Measurements from ENCODE around the gene PPP1R2. TPM values are rescaled to one million over a fixed set of nuclear protein-coding genes. Genes with fewer than 3 reads are reported as not detected.

The PPP1R2 gene
- total and polyA plus RNA-seq, 4 experiments from 2014 or later, result 136 to 303 (median 220) TPM

- H3K27ac ChIP-seq (ENCODE audit: low read depth, low read length), result no peak overlapping the region
- Mint-ChIP-seq H3K27ac (no peak overlapping the region), H3K4me1 (peaks cover 0 to 4% (median 3%) of the 10 kb centered on the region in 4 donors), H3K36me3 (no peaks in the 10 kb centered on the region), H3K9me3 (no peaks in the 10 kb centered on the region), H3K27me3 (peaks cover 0 to 2% of the 10 kb centered on the region in 2 donors), H3K4me3 (no peak overlapping the region)
- H3K36me3 ChIP-seq (ENCODE audit: insufficient read depth, low read length), result no peaks in the 10 kb centered on the region
- no peaks in the 10 kb centered on the region for H3K27me3 ChIP-seq (ENCODE audit: insufficient read depth, low read length)
- ChIA-PET POLR2A (ENCODE audit: partially characterized antibody) (no interaction called here), CTCF (ENCODE audit: partially characterized antibody) (no interaction called here)
- intact Hi-C loops (cut with micrococcal nuclease), result no loop called here
- H3K4me3 ChIP-seq (ENCODE audit: low read length in 2 of 2), result no peak overlapping the region
- H3K4me1 ChIP-seq (ENCODE audit: insufficient read depth, low read length), result peaks cover 23% of the 10 kb centered on the region
- no peak for DNase-seq
- no peaks in the 10 kb centered on the region for H3K9me3 ChIP-seq (ENCODE audit: control insufficient read depth in 1 of 2, low read length in 2 of 2)
These were observed 41.4 kb upstream of the PPP1R2 start for GRCh38 chr3:195584543-195584870.

- no peaks in the 10 kb centered on the region for H3K9me3 Mint-ChIP-seq
- no peak within 1 kb of the TSS for H3K4me3 Mint-ChIP-seq
- POLR2A ChIA-PET (ENCODE audit: partially characterized antibody), result interaction anchor here (0.9 kb wide), 1 partner anchor 15 kb away, joined by 3 read pairs; no protein-coding TSS in a partner anchor
- Histone ChIP-seq H3K9me3 (ENCODE audit: control insufficient read depth in 1 of 2, low read length in 2 of 2) (no peaks in the 10 kb centered on the region), H3K4me1 (ENCODE audit: insufficient read depth, low read length) (peaks cover 23% of the 10 kb centered on the region), H3K4me3 (ENCODE audit: low read length in 2 of 2) (no peak within 1 kb of the TSS), H3K36me3 (ENCODE audit: insufficient read depth, low read length) (no peaks in the 10 kb centered on the region), H3K27me3 (ENCODE audit: insufficient read depth, low read length) (no peaks in the 10 kb centered on the region), H3K27ac (ENCODE audit: low read depth, low read length) (no peak within 1 kb of the TSS)
- no peaks in the 10 kb centered on the region for H3K36me3 Mint-ChIP-seq
- DNase-seq, result no peak
- intact Hi-C loops (cut with micrococcal nuclease), result no loop called here
- peaks cover 0 to 2% of the 10 kb centered on the region in 2 donors for H3K27me3 Mint-ChIP-seq
- peaks cover 0 to 4% (median 3%) of the 10 kb centered on the region in 4 donors for H3K4me1 Mint-ChIP-seq
- no peak within 1 kb of the TSS for H3K27ac Mint-ChIP-seq
- CTCF ChIA-PET (ENCODE audit: partially characterized antibody), result interaction anchor here (0.7 kb wide), 1 partner anchor 13 kb away, joined by 3 read pairs; no protein-coding TSS in a partner anchor
These were observed 40.9 kb upstream of the PPP1R2 start, which contains the start of gene APOD for GRCh38 chr3:195583831-195584542. APOD (minus strand) TSS chr3:195583940; CDS start chr3:195579461, 4,479 bp downstream.

- DNase-seq, result no peak
- Histone ChIP-seq H3K4me3 (ENCODE audit: low read length in 2 of 2) (no peak overlapping the region), H3K4me1 (ENCODE audit: insufficient read depth, low read length) (peaks cover 23% of the 10 kb centered on the region), H3K27ac (ENCODE audit: low read depth, low read length) (no peak overlapping the region), H3K27me3 (ENCODE audit: insufficient read depth, low read length) (no peaks in the 10 kb centered on the region), H3K9me3 (ENCODE audit: control insufficient read depth in 1 of 2, low read length in 2 of 2) (no peaks in the 10 kb centered on the region), H3K36me3 (ENCODE audit: insufficient read depth, low read length) (no peaks in the 10 kb centered on the region)
- no peak overlapping the region for H3K27ac Mint-ChIP-seq
- H3K27me3 Mint-ChIP-seq, result peaks cover 0 to 2% of the 10 kb centered on the region in 2 donors
- no peaks in the 10 kb centered on the region for H3K36me3 Mint-ChIP-seq
- intact Hi-C loops (cut with micrococcal nuclease), result no loop called here
- no peak overlapping the region for H3K4me3 Mint-ChIP-seq
- no peaks in the 10 kb centered on the region for H3K9me3 Mint-ChIP-seq
- CTCF ChIA-PET (ENCODE audit: partially characterized antibody), result no interaction called here
- peaks cover 0 to 4% (median 3%) of the 10 kb centered on the region in 4 donors for H3K4me1 Mint-ChIP-seq
- POLR2A ChIA-PET (ENCODE audit: partially characterized antibody), result interaction anchor here (0.9 kb wide), 1 partner anchor 14 kb away, joined by 3 read pairs; no protein-coding TSS in a partner anchor
These were observed 39.8 kb upstream of the PPP1R2 start for GRCh38 chr3:195582947-195583346.

- intact Hi-C loops (cut with micrococcal nuclease), result no loop called here
- Mint-ChIP-seq H3K27ac (no peak overlapping the region), H3K36me3 (no peaks in the 10 kb centered on the region), H3K27me3 (peaks cover 0 to 2% of the 10 kb centered on the region in 2 donors), H3K4me1 (peaks cover 0 to 2% (median 0%) of the 10 kb centered on the region in 4 donors), H3K4me3 (no peak overlapping the region), H3K9me3 (no peaks in the 10 kb centered on the region)
- Histone ChIP-seq H3K27ac (ENCODE audit: low read depth, low read length) (no peak overlapping the region), H3K4me3 (ENCODE audit: low read length in 2 of 2) (no peak overlapping the region), H3K36me3 (ENCODE audit: insufficient read depth, low read length) (no peaks in the 10 kb centered on the region), H3K4me1 (ENCODE audit: insufficient read depth, low read length) (peaks cover 2% of the 10 kb centered on the region), H3K27me3 (ENCODE audit: insufficient read depth, low read length) (no peaks in the 10 kb centered on the region), H3K9me3 (ENCODE audit: control insufficient read depth in 1 of 2, low read length in 2 of 2) (no peaks in the 10 kb centered on the region)
- ChIA-PET POLR2A (ENCODE audit: partially characterized antibody) (no interaction called here), CTCF (ENCODE audit: partially characterized antibody) (interaction anchor here (0.7 to 1.1 kb wide), 3 partner anchors 58 to 314 kb away, joined by 3 read pairs; no protein-coding TSS in a partner anchor)
- DNase-seq, result no peak
These were observed 37.8 kb upstream of the PPP1R2 start for GRCh38 chr3:195580744-195581443.

GRCh38 chr3:195579281-195579680 is 36.2 kb upstream of the PPP1R2 start:
- intact Hi-C loops (cut with micrococcal nuclease), result no loop called here
- Mint-ChIP-seq H3K36me3 (no peaks in the 10 kb centered on the region), H3K27ac (peak overlapping the region in 1 of 7 donors; percentile 56), H3K9me3 (no peaks in the 10 kb centered on the region), H3K4me1 (no peaks in the 10 kb centered on the region), H3K4me3 (no peak overlapping the region), H3K27me3 (peaks cover 0 to 2% of the 10 kb centered on the region in 2 donors)
- ChIA-PET CTCF (ENCODE audit: partially characterized antibody) (interaction anchor here (1.3 kb wide), 1 partner anchor 21 kb away, joined by 3 read pairs; no protein-coding TSS in a partner anchor), POLR2A (ENCODE audit: partially characterized antibody) (no interaction called here)
- no peaks in the 10 kb centered on the region for H3K9me3 ChIP-seq (ENCODE audit: control insufficient read depth in 1 of 2, low read length in 2 of 2)
- no peak overlapping the region for H3K27ac ChIP-seq (ENCODE audit: low read depth, low read length)
- no peaks in the 10 kb centered on the region for H3K27me3 ChIP-seq (ENCODE audit: insufficient read depth, low read length)
- no peak for DNase-seq
- no peaks in the 10 kb centered on the region for H3K4me1 ChIP-seq (ENCODE audit: insufficient read depth, low read length)
- H3K4me3 ChIP-seq (ENCODE audit: low read length in 2 of 2), result no peak overlapping the region
- no peaks in the 10 kb centered on the region for H3K36me3 ChIP-seq (ENCODE audit: insufficient read depth, low read length)

GRCh38 chr3:195578565-195578964 is 35.4 kb upstream of the PPP1R2 start:
- Histone ChIP-seq H3K27ac (ENCODE audit: low read depth, low read length) (no peak overlapping the region), H3K9me3 (ENCODE audit: control insufficient read depth in 1 of 2, low read length in 2 of 2) (no peaks in the 10 kb centered on the region), H3K4me3 (ENCODE audit: low read length in 2 of 2) (no peak overlapping the region), H3K4me1 (ENCODE audit: insufficient read depth, low read length) (no peaks in the 10 kb centered on the region), H3K36me3 (ENCODE audit: insufficient read depth, low read length) (no peaks in the 10 kb centered on the region), H3K27me3 (ENCODE audit: insufficient read depth, low read length) (no peaks in the 10 kb centered on the region)
- no peak overlapping the region for H3K27ac Mint-ChIP-seq
- H3K9me3 Mint-ChIP-seq, result no peaks in the 10 kb centered on the region
- H3K4me1 Mint-ChIP-seq, result no peaks in the 10 kb centered on the region
- no peak overlapping the region for H3K4me3 Mint-ChIP-seq
- no peak for DNase-seq
- no peaks in the 10 kb centered on the region for H3K27me3 Mint-ChIP-seq
- ChIA-PET CTCF (ENCODE audit: partially characterized antibody) (interaction anchor here (1.3 kb wide), 1 partner anchor 20 kb away, joined by 3 read pairs; no protein-coding TSS in a partner anchor), POLR2A (ENCODE audit: partially characterized antibody) (no interaction called here)
- intact Hi-C loops (cut with micrococcal nuclease), result no loop called here
- H3K36me3 Mint-ChIP-seq, result no peaks in the 10 kb centered on the region

- no peaks in the 10 kb centered on the region for H3K27me3 ChIP-seq (ENCODE audit: insufficient read depth, low read length)
- CTCF ChIA-PET (ENCODE audit: partially characterized antibody), result interaction anchor here (1.3 kb wide), 1 partner anchor 19 kb away, joined by 3 read pairs; no protein-coding TSS in a partner anchor
These were observed 34.6 kb upstream of the PPP1R2 start for GRCh38 chr3:195577645-195578177.

More at GRCh38 chr3:195577645-195578177, 34.6 kb upstream of the PPP1R2 start:
- no peaks in the 10 kb centered on the region for H3K27me3 Mint-ChIP-seq
- H3K36me3 Mint-ChIP-seq, result no peaks in the 10 kb centered on the region
- intact Hi-C loops (cut with micrococcal nuclease), result no loop called here
- POLR2A ChIA-PET (ENCODE audit: partially characterized antibody), result no interaction called here
- H3K4me3 ChIP-seq (ENCODE audit: low read length in 2 of 2), result no peak overlapping the region
- H3K9me3 ChIP-seq (ENCODE audit: control insufficient read depth in 1 of 2, low read length in 2 of 2), result no peaks in the 10 kb centered on the region
- H3K4me1 Mint-ChIP-seq, result no peaks in the 10 kb centered on the region
- no peaks in the 10 kb centered on the region for H3K4me1 ChIP-seq (ENCODE audit: insufficient read depth, low read length)
- H3K27ac Mint-ChIP-seq, result no peak overlapping the region
- DNase-seq, result no peak
- no peaks in the 10 kb centered on the region for H3K36me3 ChIP-seq (ENCODE audit: insufficient read depth, low read length)
- no peaks in the 10 kb centered on the region for H3K9me3 Mint-ChIP-seq
- no peak overlapping the region for H3K4me3 Mint-ChIP-seq
- no peak overlapping the region for H3K27ac ChIP-seq (ENCODE audit: low read depth, low read length)
